ENCODE measurements around the gene CD83.

Gene CD83

GRCh38 chr6:14127611-14128010 lies 10.0 kb downstream of the CD83 start:
- peak; percentile 65 for DNase-seq

- peak; percentile 86 for DNase-seq
These were observed 10.4 kb downstream of the CD83 start for GRCh38 chr6:14128012-14128411.

GRCh38 chr6:14128746-14129145 lies 11.2 kb downstream of the CD83 start:
- DNase-seq, result peak; percentile 76

GRCh38 chr6:14129575-14129974 lies 12.0 kb downstream of the CD83 start:
- peak; percentile 82 for DNase-seq

- DNase-seq, result peak; percentile 9
These were observed 13.0 kb downstream of the CD83 start for GRCh38 chr6:14130435-14131075.

GRCh38 chr6:14131579-14131978 lies 14.0 kb downstream of the CD83 start:
- DNase-seq, result no peak

- DNase-seq, result no peak
These were observed 14.8 kb downstream of the CD83 start for GRCh38 chr6:14132244-14132920.

- no peak for DNase-seq
These were observed 15.3 kb downstream of the CD83 start for GRCh38 chr6:14132921-14133275.

GRCh38 chr6:14134211-14134910 lies 16.8 kb downstream of the CD83 start:
- DNase-seq, result no peak

- no peak for DNase-seq
These were observed 18.4 kb downstream of the CD83 start for GRCh38 chr6:14135893-14136539.

- no peak for DNase-seq
These were observed 21.2 kb downstream of the CD83 start for GRCh38 chr6:14138701-14139215.

GRCh38 chr6:14141351-14142062 lies 23.9 kb downstream of the CD83 start:
- DNase-seq, result no peak

- DNase-seq, result no peak
These were observed 24.5 kb downstream of the CD83 start for GRCh38 chr6:14142063-14142450.

- no peak for DNase-seq
These were observed 25.1 kb downstream of the CD83 start for GRCh38 chr6:14142511-14143223.

- DNase-seq, result no peak
These were observed 25.7 kb downstream of the CD83 start for GRCh38 chr6:14143305-14143704.

- peak; percentile 75 for DNase-seq
These were observed 27.1 kb downstream of the CD83 start for GRCh38 chr6:14144678-14145113.

- no peak for DNase-seq
These were observed 29.0 kb downstream of the CD83 start for GRCh38 chr6:14146506-14147096.

- DNase-seq, result no peak
These were observed 30.3 kb downstream of the CD83 start for GRCh38 chr6:14147891-14148290.

GRCh38 chr6:14148471-14148870 lies 30.9 kb downstream of the CD83 start:
- no peak for DNase-seq

GRCh38 chr6:14149053-14149738 lies 31.6 kb downstream of the CD83 start:
- DNase-seq, result no peak

- no peak for DNase-seq
These were observed 32.2 kb downstream of the CD83 start for GRCh38 chr6:14149739-14150130.

Data from NCI-H526 treated with DMSO at 0.1 percent for 48 hours (cell line).